Neural progenitor cell (in vitro differentiated cells): ENCODE results near the gene EMILIN3.

ENCODE experiments used
- CTCF ChIP-seq: fragments of 200-600 bp; sonication (generic); IDR thresholded peaks from 2 replicates; pipeline ENCODE4 v1.5.1; 2017; ENCODE audit warnings: antibody characterized with exemption, mild to moderate bottlenecking
- EZH2 ChIP-seq: fragments of 200-600 bp; sonication (generic); IDR thresholded peaks from 2 replicates; pipeline ENCODE4 v1.6.1; 2017; ENCODE audit warnings: antibody characterized with exemption, mild to moderate bottlenecking, moderate library complexity

GRCh38 chr20:41356951-41357350 lies 9.7 kb downstream of the EMILIN3 start:
- no peak for TF ChIP-seq CTCF
- no peak for TF ChIP-seq EZH2
